Heart right ventricle (tissue), 16 donors: Measurements from ENCODE around the gene PTGIR. TPM values are rescaled to one million over a fixed set of nuclear protein-coding genes. Genes with fewer than 3 reads are reported as not detected.

ENCODE experiments used
- ATAC-seq, 8 donors: fragments of 200-7000 bp; cut with Tn5 transposase; one replicate each; pipeline ENCODE4 v1.9.1; 2020; ENCODE audit warnings: mild to moderate bottlenecking in 8 of 8, moderate library complexity in 8 of 8, moderate number of reproducible peaks in 1 of 8
- DNase-seq, 2 donors: peaks; one replicate each; pipeline ENCODE4 v3.0.0-alpha.2; 2020
- H3K27ac ChIP-seq, 10 donors: fragments of 200-600 bp; sonication (generic) in 2 of 10; one replicate each; pipeline versions ENCODE4 v1.5.0 to v1.8.0; 2020 to 2022; ENCODE audit warnings: mild to moderate bottlenecking in 3 of 10
- H3K27me3 ChIP-seq, 7 donors: fragments of 200-600 bp; one replicate each; pipeline ENCODE4 v1.8.0; 2021 to 2022; ENCODE audit warnings: mild to moderate bottlenecking in 2 of 7
- H3K36me3 ChIP-seq, 9 donors: fragments of 200-600 bp; sonication (generic) in 1 of 9; one replicate each; pipeline versions ENCODE4 v1.5.0 to v1.8.0; 2020 to 2022; ENCODE audit warnings: mild to moderate bottlenecking in 2 of 9
- H3K4me1 ChIP-seq, 9 donors: fragments of 200-600 bp; sonication (generic) in 1 of 9; one replicate each; pipeline versions ENCODE4 v1.5.0 to v1.8.0; 2020 to 2022; ENCODE audit warnings: mild to moderate bottlenecking in 4 of 9
- H3K4me3 ChIP-seq, 10 donors: fragments of 200-600 bp; sonication (generic) in 2 of 10; one replicate each; pipeline versions ENCODE4 v1.5.0 to v1.8.0; 2020 to 2022; ENCODE audit warnings: mild to moderate bottlenecking in 7 of 10, moderate library complexity in 2 of 10
- H3K9me3 ChIP-seq, 11 donors: fragments of 200-600 bp in 10 of 11; sonication (generic) in 2 of 11; one replicate each; pipeline versions ENCODE4 v1.5.0 to v1.8.0; 2013 to 2022; ENCODE audit warnings: mild to moderate bottlenecking in 2 of 11, control low read depth in 1 of 11, moderate library complexity in 1 of 11
- WGBS, 2 donors: extraction: QIAGEN DNeasy Blood & Tissue Kit; methylation state at CpG; one replicate each; pipeline ENCODE4 v1.1.7; 2013; ENCODE audit warnings: inconsistent platforms in 1 of 2; 5-methylcytosine and 5-hydroxymethylcytosine counted together
- intact Hi-C, 10 donors: fragments of 100-400 bp; cut with DNase I; formaldehyde crosslinking; loops; one replicate each; pipeline versions ENCODE4 v1.11.1 to v1.14.2; 2022
- polyA plus RNA-seq, 2 donors: library from polyadenylated mRNA; stranded (reverse); fragments of 200-250 nt; gene quantifications; one replicate each; pipeline ENCODE4 v1.2.3, GENCODE V29; 2013
- total RNA-seq, 10 donors: library from RNA; stranded (reverse); fragmentation: NEBNext Ultra II Directional in 3 of 10; extraction: Animal tissue kit (Norgen Biotek cat#: 25700) in 3 of 10; gene quantifications; one replicate each; pipeline versions ENCODE4 v1.2.1 to v1.2.4, GENCODE V29; 2021 to 2023
- TF ChIP-seq, protein P1 (sequence below), 9 donors: fragments of 200-600 bp; sonication (generic) in 2 of 9; IDR thresholded peaks; one replicate each; pipeline versions ENCODE4 v1.5.0 to v1.8.0; 2021 to 2022; ENCODE audit warnings: antibody characterized with exemption in 9 of 9, mild to moderate bottlenecking in 5 of 9, moderate library complexity in 1 of 9
- donor health status: Arrhythmogenic right ventricular cardiomyopathy.
- donor health status: ischemic (EF 13 %, LVEDD 7.1; RV severe dilation, severe dysfunction).
- donor health status: healthy with polysubstance abuse.
- donor health status: DM: no; HTN: yes; CAD: no.
- donor health status: DM: no; HTN: no; CAD: no.
- donor health status: ischemic (EF 25% LVEDD 6.9; RV normal size, moderate dysfunction).
- donor health status: ischemic (EF 25% LVEDD 5.7; RV mildly dilated, moderate dysfunction).
- donor health status: healthy.
- donor health status: DM: yes; HTN: yes; CAD: no.
- donor health status: Ischemic cardiomyopathy.
- donor health status: ischemic (EF 35%, LVEDD 5.7; RV mildly dilated, moderate dysfunction).
- donor health status: nonischemic (EF 11% LVEDD 7.7; RV severe dilation, severe dysfunction).
- donor health status: DM: yes; HTN: yes; CAD: no.
- donor health status: PGD.
- donor health status: ischemic (EF 29% LVEDD 5.4; RV normal size, mild dysfunction).
- donor health status: nonischemic (EF 23%, LVEDD 6.1; RV moderate dilation, normal function).

The PTGIR gene
- total and polyA plus RNA-seq, 12 donors: 1.4 to 13.7 (median 3.4) TPM

DNA sequence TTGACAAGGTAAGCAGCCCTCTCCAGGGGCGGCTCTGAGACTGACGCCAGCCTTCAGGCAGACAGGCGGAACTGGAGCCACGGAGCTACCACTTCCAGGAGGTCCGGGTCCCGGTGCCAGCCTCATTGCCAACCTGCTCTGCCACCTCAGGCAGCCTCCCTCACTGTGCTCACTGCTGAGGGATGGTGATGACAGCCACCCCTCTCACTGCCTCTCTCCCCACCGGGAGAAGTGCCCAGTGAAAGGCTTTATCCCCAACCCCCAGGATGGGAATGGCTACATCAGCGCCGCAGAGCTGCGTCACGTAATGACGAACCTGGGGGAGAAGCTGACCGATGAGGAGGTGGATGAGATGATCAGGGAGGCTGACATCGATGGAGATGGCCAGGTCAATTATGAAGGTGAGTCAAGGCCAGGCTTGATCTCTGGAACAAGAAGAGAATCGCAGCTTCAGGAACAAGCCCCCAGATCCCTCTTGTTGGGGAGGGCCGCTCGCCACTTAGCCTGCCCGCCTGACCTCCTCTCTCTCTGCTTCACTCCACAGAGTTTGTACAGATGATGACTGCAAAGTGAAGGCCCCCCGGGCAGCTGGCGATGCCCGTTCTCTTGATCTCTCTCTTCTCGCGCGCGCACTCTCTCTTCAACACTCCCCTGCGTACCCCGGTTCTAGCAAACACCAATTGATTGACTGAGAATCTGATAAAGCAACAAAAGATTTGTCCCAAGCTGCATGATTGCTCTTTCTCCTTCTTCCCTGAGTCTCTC, 16.1 kb downstream of the PTGIR start:
- TF ChIP-seq, protein P1, sequence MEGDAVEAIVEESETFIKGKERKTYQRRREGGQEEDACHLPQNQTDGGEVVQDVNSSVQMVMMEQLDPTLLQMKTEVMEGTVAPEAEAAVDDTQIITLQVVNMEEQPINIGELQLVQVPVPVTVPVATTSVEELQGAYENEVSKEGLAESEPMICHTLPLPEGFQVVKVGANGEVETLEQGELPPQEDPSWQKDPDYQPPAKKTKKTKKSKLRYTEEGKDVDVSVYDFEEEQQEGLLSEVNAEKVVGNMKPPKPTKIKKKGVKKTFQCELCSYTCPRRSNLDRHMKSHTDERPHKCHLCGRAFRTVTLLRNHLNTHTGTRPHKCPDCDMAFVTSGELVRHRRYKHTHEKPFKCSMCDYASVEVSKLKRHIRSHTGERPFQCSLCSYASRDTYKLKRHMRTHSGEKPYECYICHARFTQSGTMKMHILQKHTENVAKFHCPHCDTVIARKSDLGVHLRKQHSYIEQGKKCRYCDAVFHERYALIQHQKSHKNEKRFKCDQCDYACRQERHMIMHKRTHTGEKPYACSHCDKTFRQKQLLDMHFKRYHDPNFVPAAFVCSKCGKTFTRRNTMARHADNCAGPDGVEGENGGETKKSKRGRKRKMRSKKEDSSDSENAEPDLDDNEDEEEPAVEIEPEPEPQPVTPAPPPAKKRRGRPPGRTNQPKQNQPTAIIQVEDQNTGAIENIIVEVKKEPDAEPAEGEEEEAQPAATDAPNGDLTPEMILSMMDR (IDR thresholded peaks at IDR 0.05): no peak
- Histone ChIP-seq H3K36me3 (peaks cover 0 to 59% (median 46%) of the 10 kb centered on the region in 9 donors), H3K4me3 (no peak overlapping the region), H3K27me3 (no peaks in the 10 kb centered on the region), H3K9me3 (no peaks in the 10 kb centered on the region), H3K27ac (no peak overlapping the region), H3K4me1 (peaks cover 14 to 48% (median 36%) of the 10 kb centered on the region in 9 donors)
- 89 to 91% methylated on average over 27 of the region's 27 CpGs for WGBS, 2 donors
- intact Hi-C loops: no loop called here
- ATAC-seq (no peak), DNase-seq (no peak)

DNA sequence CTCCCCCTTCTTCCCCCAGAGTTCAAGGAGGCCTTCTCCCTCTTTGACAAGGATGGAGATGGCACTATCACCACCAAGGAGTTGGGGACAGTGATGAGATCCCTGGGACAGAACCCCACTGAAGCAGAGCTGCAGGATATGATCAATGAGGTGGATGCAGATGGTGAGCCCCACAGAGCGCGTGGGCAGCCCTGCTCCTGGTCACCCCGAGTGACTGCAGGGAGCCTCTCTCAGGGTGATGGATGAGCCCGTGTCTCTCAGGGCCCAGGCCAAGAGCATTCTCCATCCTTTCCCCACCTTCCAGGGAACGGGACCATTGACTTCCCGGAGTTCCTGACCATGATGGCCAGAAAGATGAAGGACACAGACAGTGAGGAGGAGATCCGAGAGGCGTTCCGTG, 16.7 kb downstream of the PTGIR start:
- ATAC-seq (no peak), DNase-seq (no peak)
- Histone ChIP-seq H3K36me3 (peaks cover 0 to 59% (median 46%) of the 10 kb centered on the region in 9 donors), H3K27ac (no peak overlapping the region), H3K27me3 (no peaks in the 10 kb centered on the region), H3K4me1 (peaks cover 20 to 54% (median 42%) of the 10 kb centered on the region in 9 donors), H3K9me3 (no peaks in the 10 kb centered on the region), H3K4me3 (no peak overlapping the region)
- TF ChIP-seq, protein P1 (IDR thresholded peaks at IDR 0.05): no peak
- intact Hi-C loops: no loop called here
- 93 to 94% methylated on average over 9 of the region's 9 CpGs for WGBS, 2 donors

DNA sequence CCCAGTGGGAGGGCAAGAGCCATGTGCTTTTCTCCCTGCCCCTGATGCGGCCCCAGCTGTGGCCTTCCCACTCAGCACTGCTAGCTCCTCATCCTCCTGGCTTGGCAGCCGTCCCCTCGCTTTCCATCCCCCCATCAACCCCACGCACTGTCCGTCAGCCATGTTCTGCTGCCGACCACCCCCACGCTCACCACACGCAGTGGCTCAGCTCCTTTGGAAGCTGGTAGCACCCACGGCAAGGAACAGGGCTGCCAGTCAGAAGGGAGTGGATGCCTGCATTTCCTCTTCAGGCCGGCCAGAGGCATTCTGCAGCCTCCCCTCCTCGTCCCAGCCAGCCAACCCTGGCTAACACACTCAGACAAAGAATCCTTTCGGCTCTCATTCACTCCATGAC, 17.4 kb downstream of the PTGIR start:
- TF ChIP-seq, protein P1 (IDR thresholded peaks at IDR 0.05): no peak
- ATAC-seq (no peak), DNase-seq (no peak)
- H3K36me3 ChIP-seq: peaks cover 0 to 59% (median 46%) of the 10 kb centered on the region in 9 donors
- no peak overlapping the region for H3K4me3 ChIP-seq
- H3K9me3 ChIP-seq: no peaks in the 10 kb centered on the region
- WGBS, 2 donors: 76 to 85% methylated on average over 12 of the region's 12 CpGs
- H3K27me3 ChIP-seq: no peaks in the 10 kb centered on the region
- intact Hi-C loops: no loop called here
- H3K27ac ChIP-seq: peak overlapping the region in 2 of 10 donors; percentile 7 to 31
- peaks cover 23 to 57% (median 49%) of the 10 kb centered on the region in 9 donors for H3K4me1 ChIP-seq

DNA sequence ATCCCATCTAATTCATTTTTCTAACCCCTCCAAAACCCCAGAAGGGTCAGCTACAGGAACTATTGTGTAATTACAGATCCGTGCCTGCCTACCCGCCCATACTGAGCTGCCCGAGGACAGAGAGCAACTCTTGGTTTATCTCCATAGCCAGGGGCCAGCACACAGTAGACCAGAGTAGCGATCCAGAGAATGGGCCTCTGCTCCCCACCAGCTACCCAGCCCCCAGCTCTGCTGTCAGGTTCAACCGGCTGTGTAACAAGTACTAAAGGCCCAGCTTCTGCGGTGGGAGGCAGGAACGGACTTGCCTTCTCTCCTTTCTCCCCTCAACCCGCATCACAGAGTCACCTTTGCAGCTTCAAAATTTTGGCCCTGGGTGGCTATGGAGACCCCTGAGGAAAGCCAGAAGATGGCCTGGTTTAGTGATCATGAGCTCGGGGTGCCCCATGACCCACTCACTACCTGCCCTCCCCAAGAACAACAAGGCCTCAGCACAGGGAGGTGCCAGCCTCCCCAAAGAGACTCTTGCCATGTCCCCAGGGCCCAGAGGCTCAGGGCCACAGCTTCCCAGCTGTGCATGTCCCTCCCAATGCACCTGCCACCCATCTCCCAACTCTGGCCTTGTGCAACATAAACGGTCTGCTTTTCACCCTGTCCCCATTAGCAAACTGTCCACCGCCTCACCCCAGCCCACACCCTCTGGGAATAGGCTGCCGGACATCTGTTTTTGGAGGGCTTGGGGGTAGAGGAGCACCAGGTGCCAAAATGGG, 18.0 kb downstream of the PTGIR start:
- H3K27ac ChIP-seq: peak overlapping the region in 3 of 10 donors; percentile 7 to 31 (median 7)
- H3K4me1 ChIP-seq: peaks cover 23 to 58% (median 52%) of the 10 kb centered on the region in 9 donors
- WGBS, 2 donors: 80 to 83% methylated on average over 12 of the region's 12 CpGs
- intact Hi-C loops: no loop called here
- DNase-seq: no peak
- H3K4me3 ChIP-seq: no peak overlapping the region
- peaks cover 0 to 59% (median 46%) of the 10 kb centered on the region in 9 donors for H3K36me3 ChIP-seq
- ATAC-seq: no peak
- TF ChIP-seq, protein P1 (IDR thresholded peaks at IDR 0.05): no peak
- H3K27me3 ChIP-seq: no peaks in the 10 kb centered on the region
- H3K9me3 ChIP-seq: no peaks in the 10 kb centered on the region
